ENCODE results near the gene VIPR2. TPM values are rescaled to one million over a fixed set of nuclear protein-coding genes. Genes with fewer than 3 reads are reported as not detected.

VIPR2 gene
- total and polyA plus RNA-seq, 4 donors, result 6.0 to 11.3 (median 8.4) TPM

DNA sequence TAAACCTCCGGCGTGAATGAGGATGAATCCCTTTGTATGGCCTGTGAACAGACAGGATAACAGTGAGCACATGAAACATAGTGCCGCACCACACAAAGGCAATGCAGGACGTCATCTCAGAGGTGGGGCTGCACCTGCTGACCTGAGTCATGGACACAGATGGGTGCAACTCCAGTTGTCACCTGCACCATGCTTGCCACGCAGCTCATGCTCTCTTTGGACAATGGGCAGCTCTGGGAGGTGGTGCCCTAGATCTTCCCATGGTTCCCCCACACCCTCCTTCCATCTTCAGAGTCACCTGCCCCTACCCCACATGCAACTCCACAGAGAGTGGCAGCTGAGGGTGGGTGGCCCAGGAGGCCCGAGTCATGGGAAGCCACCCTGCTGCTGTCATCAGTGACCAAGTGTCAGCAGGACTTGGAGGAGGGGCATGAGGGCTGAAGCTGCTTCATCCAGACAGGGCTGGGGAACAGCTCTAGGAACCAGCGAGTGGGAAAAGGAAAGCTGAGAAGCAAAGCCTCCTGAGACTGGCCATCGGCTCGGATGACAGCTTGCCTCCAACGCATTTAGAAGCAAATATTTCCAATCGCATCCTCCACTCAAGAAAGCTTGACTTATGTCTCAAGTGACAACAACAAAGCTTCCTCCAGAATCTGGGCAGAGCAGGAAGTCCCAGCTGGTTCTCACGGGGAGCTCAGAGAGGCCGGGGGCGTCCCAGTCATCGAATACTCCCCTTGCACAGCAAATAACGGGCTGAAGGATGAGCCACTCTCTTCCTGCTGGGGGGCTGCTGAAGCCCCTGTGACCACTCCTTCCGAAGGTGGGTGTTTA lies 27.1 kb downstream of the VIPR2 start:
- no peak overlapping the region for H3K4me3 ChIP-seq (ENCODE audit: low read depth, low read length)
- WGBS (ENCODE audit: insufficient coverage), result 78% methylated on average over 16 of the region's 17 CpGs
- DNase-seq (ENCODE audit: low read depth in 4 of 6, low spot score in 6 of 6), result no peak
- H3K27ac ChIP-seq (ENCODE audit: low read depth, low read length), result no peak overlapping the region
- H3K36me3 ChIP-seq (ENCODE audit: control insufficient read depth, insufficient read depth, low read length), result no peaks in the 10 kb centered on the region
- H3K4me1 ChIP-seq (ENCODE audit: control insufficient read depth, insufficient read depth, low read length), result peaks cover 15% of the 10 kb centered on the region
- H3K27me3 ChIP-seq (ENCODE audit: control insufficient read depth, insufficient read depth, low read length), result peaks cover 2% of the 10 kb centered on the region
- H3K9me3 ChIP-seq (ENCODE audit: control insufficient read depth, insufficient read depth, low read length), result no peaks in the 10 kb centered on the region

DNA sequence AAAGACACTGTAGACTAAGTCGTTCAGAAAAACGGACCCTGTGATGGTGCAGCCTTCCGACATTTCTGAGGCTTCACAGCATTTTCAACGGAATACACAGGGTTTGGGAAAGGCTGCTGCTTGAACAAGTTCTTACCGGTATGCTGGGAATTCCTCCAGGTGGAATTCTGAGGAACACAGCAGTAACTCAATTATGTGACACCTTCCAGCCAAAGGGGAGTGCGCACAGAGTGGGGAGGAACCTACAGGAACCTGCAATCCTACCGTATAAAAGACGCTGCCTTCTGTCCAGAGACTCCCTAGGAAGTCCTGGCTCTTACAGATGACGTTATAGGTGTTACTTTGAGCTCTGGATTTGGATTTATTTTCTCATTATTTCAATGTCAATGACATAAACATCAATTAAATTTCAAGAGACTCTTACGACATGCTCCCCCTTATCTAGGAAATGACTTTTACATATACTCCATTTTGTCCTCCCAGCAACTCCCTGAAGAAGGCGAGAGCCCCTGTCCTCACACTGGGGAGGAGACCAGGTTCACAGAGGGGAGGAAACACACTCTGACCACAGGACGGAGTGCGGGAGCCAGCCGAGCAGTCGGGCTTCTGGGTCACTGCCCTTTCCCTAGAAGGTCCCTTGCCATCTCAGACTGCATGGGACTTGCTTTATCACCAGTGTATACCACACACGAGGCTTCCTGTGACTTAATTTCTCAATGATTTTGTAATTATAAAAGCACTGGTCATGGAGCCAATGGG lies 27.9 kb downstream of the VIPR2 start:
- Histone ChIP-seq H3K9me3 (ENCODE audit: control insufficient read depth, insufficient read depth, low read length) (no peaks in the 10 kb centered on the region), H3K27ac (ENCODE audit: low read depth, low read length) (no peak overlapping the region), H3K36me3 (ENCODE audit: control insufficient read depth, insufficient read depth, low read length) (no peaks in the 10 kb centered on the region), H3K4me3 (ENCODE audit: low read depth, low read length) (no peak overlapping the region), H3K27me3 (ENCODE audit: control insufficient read depth, insufficient read depth, low read length) (peaks cover 2% of the 10 kb centered on the region), H3K4me1 (ENCODE audit: control insufficient read depth, insufficient read depth, low read length) (peaks cover 20% of the 10 kb centered on the region)
- DNase-seq (ENCODE audit: low read depth in 4 of 6, low spot score in 6 of 6), result no peak
- WGBS (ENCODE audit: insufficient coverage), result 80% methylated on average over 8 of the region's 16 CpGs

- H3K27ac ChIP-seq (ENCODE audit: low read depth, low read length), result no peak overlapping the region
- DNase-seq (ENCODE audit: low read depth in 4 of 6, low spot score in 6 of 6), result no peak
- H3K36me3 ChIP-seq (ENCODE audit: control insufficient read depth, insufficient read depth, low read length), result no peaks in the 10 kb centered on the region
- peaks cover 2% of the 10 kb centered on the region for H3K27me3 ChIP-seq (ENCODE audit: control insufficient read depth, insufficient read depth, low read length)
- H3K4me3 ChIP-seq (ENCODE audit: low read depth, low read length), result no peak overlapping the region
- whole genome bisulfite sequencing (ENCODE audit: insufficient coverage), result 78% methylated on average over 19 of the region's 19 CpGs
- no peaks in the 10 kb centered on the region for H3K9me3 ChIP-seq (ENCODE audit: control insufficient read depth, insufficient read depth, low read length)
- peaks cover 20% of the 10 kb centered on the region for H3K4me1 ChIP-seq (ENCODE audit: control insufficient read depth, insufficient read depth, low read length)
Observed at GRCh38 chr7:159115601-159116501, 28.8 kb downstream of the VIPR2 start.

DNA sequence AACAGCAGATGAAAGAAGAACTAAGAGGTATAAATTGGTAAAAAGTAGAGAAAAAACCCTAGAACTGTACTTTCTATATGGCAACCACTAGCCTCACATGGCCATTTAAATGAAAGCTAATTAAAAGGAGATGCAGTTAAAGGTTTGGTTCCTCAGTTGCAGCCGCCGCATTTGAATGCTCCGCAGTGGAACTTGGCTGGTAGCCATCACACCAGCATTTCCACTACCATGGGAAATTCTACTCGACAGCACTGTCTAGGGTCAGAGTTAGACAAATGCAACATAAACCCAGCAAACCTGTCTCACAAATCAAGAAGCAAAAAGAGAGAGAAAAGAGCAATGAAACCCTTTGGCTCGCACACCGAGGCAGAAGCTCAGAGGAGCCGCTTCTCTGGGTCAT lies 29.7 kb downstream of the VIPR2 start:
- H3K36me3 ChIP-seq (ENCODE audit: control insufficient read depth, insufficient read depth, low read length), result no peaks in the 10 kb centered on the region
- H3K4me1 ChIP-seq (ENCODE audit: control insufficient read depth, insufficient read depth, low read length), result peaks cover 20% of the 10 kb centered on the region
- H3K9me3 ChIP-seq (ENCODE audit: control insufficient read depth, insufficient read depth, low read length), result no peaks in the 10 kb centered on the region
- H3K4me3 ChIP-seq (ENCODE audit: low read depth, low read length), result no peak overlapping the region
- H3K27me3 ChIP-seq (ENCODE audit: control insufficient read depth, insufficient read depth, low read length), result peaks cover 2% of the 10 kb centered on the region
- H3K27ac ChIP-seq (ENCODE audit: low read depth, low read length), result no peak overlapping the region
- peak in 4 of 6 donors; percentile 26 to 84 (median 54) for DNase-seq (ENCODE audit: low read depth in 4 of 6, low spot score in 6 of 6)
- no CpG with 5 or more reads among the region's 7 CpGs for WGBS (ENCODE audit: insufficient coverage)

- Histone ChIP-seq H3K4me3 (ENCODE audit: low read depth, low read length) (no peak overlapping the region), H3K36me3 (ENCODE audit: control insufficient read depth, insufficient read depth, low read length) (no peaks in the 10 kb centered on the region), H3K27ac (ENCODE audit: low read depth, low read length) (no peak overlapping the region), H3K9me3 (ENCODE audit: control insufficient read depth, insufficient read depth, low read length) (no peaks in the 10 kb centered on the region), H3K4me1 (ENCODE audit: control insufficient read depth, insufficient read depth, low read length) (peaks cover 25% of the 10 kb centered on the region), H3K27me3 (ENCODE audit: control insufficient read depth, insufficient read depth, low read length) (peaks cover 2% of the 10 kb centered on the region)
- no peak for DNase-seq (ENCODE audit: low read depth in 4 of 6, low spot score in 6 of 6)
- 54% methylated on average over 7 of the region's 7 CpGs for WGBS (ENCODE audit: insufficient coverage)
Observed at GRCh38 chr7:159114096-159114495, 30.6 kb downstream of the VIPR2 start.

DNA sequence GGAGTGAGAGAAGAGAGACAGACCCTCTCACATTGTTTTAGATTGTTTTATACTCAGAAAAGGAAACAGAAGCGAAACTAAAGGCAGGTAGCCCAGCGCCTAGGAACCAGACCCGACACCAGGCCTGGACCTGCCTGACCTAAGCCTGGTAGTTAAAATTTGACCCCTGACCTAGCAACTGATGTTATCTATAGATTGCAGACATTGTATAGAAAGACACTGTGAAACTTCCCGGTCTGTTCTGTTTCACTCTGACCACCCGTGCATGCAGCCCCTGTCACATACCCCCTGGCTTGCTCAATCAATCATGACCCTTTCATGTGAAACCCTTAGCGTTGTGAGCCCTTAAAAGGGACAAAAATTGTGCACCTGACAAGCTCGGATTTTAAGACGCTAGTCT lies 31.6 kb downstream of the VIPR2 start:
- Histone ChIP-seq H3K4me3 (ENCODE audit: low read depth, low read length) (no peak overlapping the region), H3K4me1 (ENCODE audit: control insufficient read depth, insufficient read depth, low read length) (peaks cover 27% of the 10 kb centered on the region), H3K36me3 (ENCODE audit: control insufficient read depth, insufficient read depth, low read length) (no peaks in the 10 kb centered on the region), H3K9me3 (ENCODE audit: control insufficient read depth, insufficient read depth, low read length) (no peaks in the 10 kb centered on the region), H3K27me3 (ENCODE audit: control insufficient read depth, insufficient read depth, low read length) (peaks cover 2% of the 10 kb centered on the region), H3K27ac (ENCODE audit: low read depth, low read length) (no peak overlapping the region)
- no peak for DNase-seq (ENCODE audit: low read depth in 4 of 6, low spot score in 6 of 6)
- 44% methylated on average over 7 of the region's 8 CpGs for WGBS (ENCODE audit: insufficient coverage)

DNA sequence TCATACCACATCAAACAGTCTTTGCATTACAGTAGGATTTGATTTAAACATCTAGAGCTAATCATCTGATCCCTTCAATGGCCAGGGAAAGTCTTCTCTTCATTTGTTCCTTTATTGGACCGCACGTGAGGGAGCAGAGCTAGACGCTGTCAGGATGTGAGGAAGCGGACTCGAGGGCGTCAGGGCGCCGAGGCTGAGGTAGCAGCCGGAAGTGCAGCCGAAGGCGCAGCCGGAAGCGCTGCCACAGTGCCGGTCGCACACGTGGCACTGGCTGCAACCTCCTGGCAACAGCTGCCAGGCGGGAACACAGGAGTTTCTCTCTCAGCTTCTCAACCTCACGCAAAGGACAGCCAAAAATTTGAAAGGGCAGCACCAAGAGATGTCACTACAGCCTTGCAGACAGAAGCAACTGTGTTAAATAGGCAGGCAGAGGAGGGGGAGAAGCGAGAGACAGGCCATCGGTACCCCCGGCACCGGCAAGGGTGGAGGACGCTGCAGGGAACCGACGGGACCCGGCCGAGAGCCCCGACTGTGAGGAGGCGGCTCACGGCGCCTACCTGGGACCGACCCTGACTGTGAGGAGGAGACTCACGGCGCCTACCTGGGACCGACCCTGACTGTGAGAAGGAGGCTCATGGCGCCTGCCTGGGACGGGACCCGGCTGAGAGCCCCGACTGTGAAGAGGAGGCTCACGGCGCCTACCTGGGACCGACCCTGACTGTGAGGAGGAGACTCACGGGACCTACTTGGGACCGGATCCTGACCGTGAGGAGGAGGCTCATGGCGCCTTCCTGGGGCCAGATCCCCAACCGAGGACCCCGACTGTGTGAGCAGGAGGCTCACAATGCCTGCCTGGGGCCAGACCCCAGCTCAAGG lies 32.3 kb downstream of the VIPR2 start:
- peak in 1 of 6 donors; percentile 40 for DNase-seq (ENCODE audit: low read depth in 4 of 6, low spot score in 6 of 6)
- WGBS (ENCODE audit: insufficient coverage), result 77% methylated on average over 44 of the region's 48 CpGs
- Histone ChIP-seq H3K27me3 (ENCODE audit: control insufficient read depth, insufficient read depth, low read length) (peaks cover 2% of the 10 kb centered on the region), H3K4me3 (ENCODE audit: low read depth, low read length) (no peak overlapping the region), H3K4me1 (ENCODE audit: control insufficient read depth, insufficient read depth, low read length) (peaks cover 31% of the 10 kb centered on the region), H3K36me3 (ENCODE audit: control insufficient read depth, insufficient read depth, low read length) (peaks cover 5% of the 10 kb centered on the region), H3K27ac (ENCODE audit: low read depth, low read length) (no peak overlapping the region), H3K9me3 (ENCODE audit: control insufficient read depth, insufficient read depth, low read length) (no peaks in the 10 kb centered on the region)

- no peak for DNase-seq (ENCODE audit: low read depth in 4 of 6, low spot score in 6 of 6)
- Histone ChIP-seq H3K36me3 (ENCODE audit: control insufficient read depth, insufficient read depth, low read length) (peaks cover 15% of the 10 kb centered on the region), H3K27me3 (ENCODE audit: control insufficient read depth, insufficient read depth, low read length) (peaks cover 2% of the 10 kb centered on the region), H3K9me3 (ENCODE audit: control insufficient read depth, insufficient read depth, low read length) (no peaks in the 10 kb centered on the region), H3K4me3 (ENCODE audit: low read depth, low read length) (no peak overlapping the region), H3K27ac (ENCODE audit: low read depth, low read length) (no peak overlapping the region), H3K4me1 (ENCODE audit: control insufficient read depth, insufficient read depth, low read length) (peaks cover 32% of the 10 kb centered on the region)
- 81% methylated on average over 7 of the region's 10 CpGs for WGBS (ENCODE audit: insufficient coverage)
Observed at GRCh38 chr7:159109653-159110035, 35.0 kb downstream of the VIPR2 start.
